Activated T-helper 9 cell treated with anti-CD3 and anti-CD28 coated beads, Interleukin-2, amount 50 U/mL, for 16 hours (primary cell): ENCODE results near the gene PLA2G6.
"Not testable (repeated sequence)": the region's sequence is repeated elsewhere in the genome, so short reads cannot be mapped to it uniquely, and the experiment has no call there.

Experiments
- DNase-seq: peaks from one replicate; pipeline ENCODE4 v3.0.0-alpha.2; 2020; ENCODE audit warnings: low read depth

Gene PLA2G6

DNA sequence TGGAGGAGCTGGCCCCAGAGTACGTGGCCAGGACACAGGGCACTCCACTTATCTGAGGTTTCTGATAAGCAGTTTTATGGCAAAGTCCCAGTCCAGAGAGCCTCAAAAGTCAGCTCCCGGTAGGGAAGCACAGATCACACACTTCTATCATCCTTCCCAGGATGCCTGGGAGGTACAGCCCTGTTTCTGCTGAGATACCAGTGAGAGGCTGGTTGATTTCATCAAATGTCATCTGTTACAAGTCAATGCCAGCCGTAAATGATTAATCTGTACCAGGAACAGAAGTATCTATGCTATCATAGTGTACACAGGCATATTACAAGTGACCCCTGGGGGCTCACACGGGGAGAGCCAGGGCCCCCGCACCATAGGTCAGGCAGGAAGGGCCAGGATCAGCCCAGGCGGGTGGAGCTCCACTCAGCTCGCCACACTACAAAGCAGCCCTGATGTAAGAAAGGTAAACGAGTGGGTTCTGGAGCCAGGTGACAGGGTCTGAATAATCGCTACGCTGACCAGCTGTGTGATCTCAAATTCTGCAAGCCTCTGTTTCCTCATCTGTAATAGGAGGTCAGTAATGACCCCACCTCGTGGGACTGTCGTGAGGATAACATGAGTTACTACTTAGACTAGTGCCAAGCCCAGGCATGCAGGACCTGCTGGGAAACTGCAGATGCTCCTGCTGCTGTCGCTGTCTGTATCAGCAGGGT lies 17.6 kb downstream of the PLA2G6 start:
- no peak for DNase-seq

DNA sequence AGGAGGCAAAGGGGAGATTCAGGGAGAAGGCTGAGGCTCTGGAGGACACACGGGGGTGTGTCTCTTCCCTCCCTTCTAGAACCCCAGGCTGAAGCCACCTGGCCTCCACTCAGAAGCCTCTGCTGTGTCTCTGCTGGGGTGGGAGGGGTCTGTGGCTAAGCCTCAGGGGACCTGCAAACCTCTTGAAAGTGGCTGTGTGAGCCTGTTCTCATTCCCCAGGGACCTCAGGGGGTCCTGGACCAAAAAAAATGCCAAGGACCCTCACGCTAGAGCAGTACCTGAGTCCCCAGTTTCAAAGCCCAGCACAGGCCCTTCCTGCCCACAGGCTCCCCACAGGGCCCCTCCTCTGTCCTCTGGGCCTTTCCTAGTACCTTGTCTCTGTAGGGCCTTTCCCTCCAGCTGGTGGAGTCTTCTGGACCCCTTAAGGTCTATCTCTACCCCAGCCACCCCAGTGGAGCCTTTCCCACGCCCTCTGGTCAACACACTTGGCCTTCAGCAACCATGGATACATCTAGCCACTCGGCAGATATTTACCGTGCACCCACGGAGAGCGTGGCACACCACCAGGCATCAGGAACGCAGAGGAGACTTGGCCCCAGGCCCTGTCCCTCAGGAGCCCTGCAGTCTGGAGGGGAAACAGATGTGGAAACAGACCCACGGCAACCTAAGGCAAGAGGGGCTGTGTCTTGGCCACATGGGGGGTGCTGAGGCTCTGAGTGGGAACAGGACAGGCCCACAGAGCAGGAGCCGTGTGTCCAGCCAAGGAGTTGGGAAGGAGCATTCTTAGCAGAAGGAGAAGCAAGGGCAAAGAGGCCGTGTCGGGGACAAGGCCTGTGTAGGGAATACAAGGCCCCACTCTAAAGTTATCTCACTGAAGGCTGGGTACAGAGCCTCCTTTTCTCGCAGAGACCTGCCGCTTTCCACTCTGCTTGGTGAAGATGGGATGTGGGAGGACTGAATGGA lies 18.5 kb downstream of the PLA2G6 start:
- DNase-seq = no peak

- no peak for DNase-seq
These were observed 25.9 kb downstream of the PLA2G6 start for GRCh38 chr22:38155703-38156102.

GRCh38 chr22:38154563-38154915 lies 27.1 kb downstream of the PLA2G6 start:
- not testable (repeated sequence) for DNase-seq

GRCh38 chr22:38153821-38154562 lies 27.6 kb downstream of the PLA2G6 start:
- no peak for DNase-seq

GRCh38 chr22:38151126-38151500 lies 30.5 kb downstream of the PLA2G6 start:
- no peak for DNase-seq

DNA sequence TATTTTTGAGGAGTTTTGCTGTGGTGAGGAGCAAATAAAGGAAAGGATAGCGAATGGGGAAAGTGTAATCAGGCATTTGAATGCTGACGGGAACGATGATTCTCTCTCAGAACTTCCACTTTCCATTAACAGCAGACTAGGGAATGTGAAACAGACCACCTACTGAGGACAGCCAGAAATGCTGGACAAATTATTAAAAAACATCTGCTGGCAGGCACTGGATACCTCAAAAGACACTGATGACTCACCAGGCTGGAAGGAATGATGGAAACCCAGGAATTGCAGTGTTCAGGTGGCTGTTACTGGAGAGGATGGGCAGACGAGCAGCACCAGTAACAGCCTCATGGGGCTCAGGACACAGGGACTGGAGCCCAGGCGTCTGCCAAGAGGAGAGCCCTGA lies 33.4 kb downstream of the PLA2G6 start:
- DNase-seq = no peak

DNA sequence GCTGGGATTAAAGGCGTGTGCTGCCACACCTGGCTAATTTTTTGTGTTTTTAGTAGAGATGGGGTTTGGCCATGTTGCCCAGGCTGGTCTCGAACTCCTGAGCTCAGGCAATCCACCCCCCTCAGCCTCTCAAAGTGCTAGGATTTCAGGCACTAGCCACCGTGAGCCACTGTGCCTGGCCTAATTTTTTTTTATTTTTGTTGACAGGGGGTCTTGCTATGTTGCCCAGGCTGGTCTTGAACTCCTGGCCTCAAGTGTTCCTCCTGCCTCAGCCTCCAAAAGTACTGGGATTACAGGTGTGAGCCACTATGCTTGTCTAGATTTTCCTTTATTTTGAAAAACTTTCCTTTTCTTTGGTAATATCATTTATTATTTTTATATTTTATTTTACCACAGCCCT lies 35.5 kb downstream of the PLA2G6 start:
- not testable (repeated sequence) for DNase-seq

GRCh38 chr22:38144025-38144405 lies 37.6 kb downstream of the PLA2G6 start:
- no peak for DNase-seq

GRCh38 chr22:38142606-38143005 lies 39.0 kb downstream of the PLA2G6 start:
- no peak for DNase-seq

- DNase-seq = no peak
These were observed 40.2 kb downstream of the PLA2G6 start for GRCh38 chr22:38141217-38141973.

GRCh38 chr22:38139901-38140300 lies 41.7 kb downstream of the PLA2G6 start:
- DNase-seq = no peak

GRCh38 chr22:38138961-38139360 lies 42.7 kb downstream of the PLA2G6 start:
- no peak for DNase-seq

DNA sequence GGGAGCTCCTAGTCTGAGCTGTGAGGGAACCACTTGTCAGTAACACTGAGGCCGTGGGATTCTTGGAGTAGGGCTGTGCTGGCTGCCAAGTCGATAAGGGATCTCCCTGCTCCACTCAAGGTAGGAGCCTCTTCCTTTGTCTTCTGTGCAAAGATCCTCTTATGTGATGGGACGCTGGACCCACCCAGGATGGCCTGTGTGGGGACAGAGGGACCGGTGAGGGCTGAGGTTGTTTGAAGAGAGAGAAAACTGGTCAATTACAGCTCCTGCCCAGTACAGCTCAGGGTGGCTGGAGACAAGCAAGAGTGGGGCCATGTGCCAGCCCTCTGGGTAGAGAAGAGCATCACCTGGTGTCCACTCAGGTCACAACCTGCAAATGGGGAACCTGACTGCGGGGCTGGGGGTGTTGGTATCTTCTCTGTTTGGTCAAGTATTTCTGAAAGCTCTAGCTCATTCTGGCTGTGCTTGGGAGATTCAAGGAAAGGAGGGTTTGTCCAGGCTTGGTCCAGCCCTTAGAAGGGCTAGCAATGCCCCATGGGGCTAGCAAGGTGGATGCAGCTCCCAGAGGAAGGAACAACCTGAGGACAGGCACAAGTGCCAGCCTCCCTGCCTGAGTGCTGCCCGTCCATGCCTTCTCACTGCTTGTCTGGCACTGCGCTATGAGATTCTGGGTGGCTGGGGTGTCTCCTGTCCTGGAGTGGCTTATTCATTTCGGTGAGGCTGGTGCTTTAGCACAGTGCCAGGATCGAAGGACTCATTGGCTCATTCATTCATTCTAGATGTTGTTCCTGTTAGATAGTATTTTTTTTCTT lies 43.5 kb downstream of the PLA2G6 start:
- DNase-seq = no peak

GRCh38 chr22:38136607-38137006 lies 45.0 kb downstream of the PLA2G6 start:
- DNase-seq = no peak

DNA sequence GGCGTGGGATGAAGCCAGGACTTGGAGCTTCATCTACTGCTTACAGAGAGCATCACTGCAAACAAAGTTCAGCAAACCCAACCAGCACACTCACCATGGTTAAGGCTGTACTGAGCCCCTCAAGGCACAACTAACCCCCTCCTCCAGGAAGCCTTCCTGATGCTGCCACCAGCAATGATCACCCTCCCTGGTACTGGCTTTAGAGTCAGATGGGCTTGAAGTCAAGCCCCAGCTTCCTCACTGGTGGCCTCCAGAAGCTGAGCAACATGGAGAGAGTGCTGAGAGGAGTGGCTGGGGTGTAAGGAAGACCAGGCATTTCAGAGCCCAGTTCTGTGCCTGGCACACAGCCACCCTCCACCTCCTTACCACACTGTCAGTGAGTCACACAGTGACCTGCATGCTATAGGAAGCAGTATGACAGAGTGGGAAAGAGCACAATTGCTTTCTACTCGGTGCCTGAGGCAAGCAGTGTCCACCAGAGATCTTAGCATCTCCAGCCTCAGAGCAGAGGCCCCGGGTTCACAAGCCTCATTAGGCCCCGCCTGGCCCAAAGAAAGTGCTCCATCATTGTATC lies 46.4 kb downstream of the PLA2G6 start:
- DNase-seq = no peak

DNA sequence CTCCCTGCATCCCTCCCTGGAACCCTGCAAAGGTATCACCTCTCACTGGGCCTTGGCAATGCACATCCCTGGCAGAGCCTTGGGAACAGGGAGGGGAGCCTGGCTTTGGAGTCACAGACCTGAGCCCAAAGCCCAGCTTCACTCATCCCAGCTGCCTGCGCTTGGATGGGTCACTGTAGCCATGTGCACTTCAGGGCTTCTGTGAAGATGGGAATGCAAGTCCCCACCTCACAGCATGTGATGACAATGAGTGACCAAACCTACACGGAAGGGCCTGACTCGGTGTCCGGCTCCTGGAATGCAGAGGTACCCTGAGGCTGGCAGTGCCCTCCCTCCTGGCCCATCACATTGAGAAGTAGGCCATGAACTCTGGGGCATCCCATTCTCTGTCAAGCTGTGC lies 48.3 kb downstream of the PLA2G6 start:
- no peak for DNase-seq

GRCh38 chr22:38132794-38133193 lies 48.8 kb downstream of the PLA2G6 start:
- no peak for DNase-seq

DNA sequence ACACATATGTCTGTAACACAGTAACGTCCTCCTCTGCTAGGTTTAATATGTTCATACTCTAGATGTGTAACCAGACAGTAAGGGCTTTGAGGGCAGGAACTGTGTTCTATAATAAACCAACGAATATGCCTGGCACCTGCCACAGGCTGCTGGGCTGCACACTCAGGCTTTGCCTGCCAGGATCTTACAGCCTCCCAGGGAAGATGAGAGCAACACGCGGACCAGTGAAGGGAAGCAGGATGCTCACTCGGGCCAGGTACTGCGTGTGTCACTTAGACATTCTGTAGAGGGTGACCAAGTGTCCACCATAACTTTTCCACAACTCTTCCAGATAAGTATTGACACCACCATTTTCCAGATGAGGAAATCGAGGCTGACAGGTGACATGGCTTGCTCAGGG lies 49.5 kb downstream of the PLA2G6 start:
- DNase-seq = no peak

- DNase-seq = no peak
These were observed 50.2 kb downstream of the PLA2G6 start for GRCh38 chr22:38131399-38131798.

DNA sequence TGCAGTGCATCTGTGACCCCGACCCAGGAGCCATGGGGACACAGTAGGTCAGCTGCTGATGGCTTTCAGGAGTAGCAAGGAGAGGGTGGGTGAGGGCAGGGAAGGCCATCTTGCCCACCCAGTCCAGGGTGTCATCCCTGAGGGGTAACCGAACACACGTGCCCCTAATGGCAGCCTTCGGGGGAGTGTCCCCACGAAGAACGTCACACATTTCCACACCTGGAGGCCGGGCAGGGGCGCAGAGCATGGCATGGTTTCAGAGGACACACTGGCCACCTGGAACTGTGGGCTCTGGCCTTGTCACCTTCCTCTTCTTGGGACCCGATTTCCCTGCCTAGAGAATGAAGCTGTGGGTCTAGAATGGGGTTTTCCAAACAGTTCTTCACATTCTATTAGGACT lies 51.8 kb downstream of the PLA2G6 start:
- no peak for DNase-seq
